HepG2 (cell line): Measurements from ENCODE around the gene CELF5. TPM values are rescaled to one million over a fixed set of nuclear protein-coding genes. Genes with fewer than 3 reads are reported as not detected.
A peak's percentile ranks its signal among the peaks of the same experiment; 100 is the strongest.

Source experiments
- AGO2 ChIP-seq: fragments of 200-400 bp; formaldehyde crosslinking; optimal IDR thresholded peaks from 2 replicates; pipeline ENCODE3; 2017; ENCODE audit warnings: mild to moderate bottlenecking, low read depth, low read length, moderate library complexity
- AKAP8 ChIP-seq: sonication (generic); formaldehyde crosslinking; IDR thresholded peaks from 2 replicates; pipeline ENCODE4 v1.5.1; 2020; ENCODE audit warnings: mild to moderate bottlenecking, missing genetic modification reagents
- CTCF ChIP-seq: sonication (generic); formaldehyde crosslinking; IDR thresholded peaks from 2 replicates; pipeline ENCODE4 v1.5.0; 2020; ENCODE audit warnings: mild to moderate bottlenecking, missing genetic modification reagents, moderate library complexity
- FOXP1 ChIP-seq, 2 experiments: fragments of 450-650 bp in 1 of 2; IDR thresholded peaks; 2 replicates each; pipeline ENCODE4 v1.6.1; 2017 to 2018; ENCODE audit warnings: antibody characterized with exemption in 1 of 2
- PRDM15 ChIP-seq: sonication (generic); formaldehyde crosslinking; IDR thresholded peaks from 2 replicates; pipeline ENCODE4 v1.4.0; 2020; ENCODE audit warnings: missing genetic modification reagents
- RBM22 ChIP-seq: fragments of 200-400 bp; formaldehyde crosslinking; optimal IDR thresholded peaks from 2 replicates; pipeline ENCODE3; 2017; ENCODE audit warnings: mild to moderate bottlenecking, low read length, moderate library complexity
- REPIN1 ChIP-seq: sonication (generic); formaldehyde crosslinking; IDR thresholded peaks from 2 replicates; pipeline ENCODE4 v1.8.0; 2022; ENCODE audit warnings: missing genetic modification reagents, low read depth, mild to moderate bottlenecking, borderline replicate concordance
- SMARCC2 ChIP-seq: fragments of 450-650 bp; IDR thresholded peaks from 2 replicates; pipeline ENCODE4 v1.6.1; 2017; ENCODE audit warnings: antibody characterized with exemption, mild to moderate bottlenecking
- SP2 ChIP-seq: sonication (generic); formaldehyde crosslinking; IDR thresholded peaks from 2 replicates; pipeline ENCODE4 v1.5.1; 2020; ENCODE audit warnings: mild to moderate bottlenecking, missing genetic modification reagents
- THAP11 ChIP-seq: IDR thresholded peaks from 2 replicates; pipeline ENCODE4 v1.6.1; 2016; ENCODE audit warnings: missing biosample characterization, missing genetic modification reagents
- ZNF317 ChIP-seq: sonication (generic); formaldehyde crosslinking; IDR thresholded peaks from 2 replicates; pipeline ENCODE4 v1.5.0; 2020; ENCODE audit warnings: mild to moderate bottlenecking, missing genetic modification reagents
- ZNF512 ChIP-seq: sonication (generic); formaldehyde crosslinking; IDR thresholded peaks from 2 replicates; pipeline ENCODE4 v1.4.0; 2020; ENCODE audit warnings: mild to moderate bottlenecking, missing genetic modification reagents
- ZNF567 ChIP-seq: sonication (generic); formaldehyde crosslinking; IDR thresholded peaks from 2 replicates; pipeline ENCODE4 v1.8.1; 2023; ENCODE audit warnings: mild to moderate bottlenecking, missing genetic modification reagents, borderline replicate concordance
- polyA plus RNA-seq, 8 experiments: library from polyadenylated mRNA; depleted of rRNA in 3 of 8; stranded (reverse) in 7 of 8; unstranded in 1 of 8; fragments of >200 nt; fragmentation: Illumina TruSeq in 4 of 8; extraction: Trizol in 4 of 8; gene quantifications; 2 replicates each; pipeline versions ENCODE4 v1.2.1 to v1.2.3, GENCODE V29; 2011 to 2016; ENCODE audit warnings: low read depth in 4 of 8, missing spikeins in 1 of 8, mixed read lengths in 1 of 8; ENCODE audit not compliant: insufficient read depth in 1 of 8
- total RNA-seq, 5 experiments: library from RNA; depleted of rRNA; stranded (reverse); fragments of >200 nt; fragmentation: Illumina TruSeq; extraction: Trizol; gene quantifications; 2 replicates each; pipeline ENCODE4 v1.2.3, GENCODE V29; 2016; ENCODE audit warnings: low read depth in 1 of 5

CELF5 gene
- total and polyA plus RNA-seq, 2 of the 13 experiments (the other 11 are each of a cell fraction or from before 2014, with no cell fraction given), result 0.31 to 0.84 TPM

- TF ChIP-seq CTCF (CRISPR knock-in tag) (peak; percentile 74), RBM22 (peak; percentile 65), THAP11 (CRISPR knock-in tag) (0 out of 2 replicates have a peak, but pooled peaks have one; percentile 16), ZNF512 (no peak), SMARCC2 (no peak), ZNF567 (CRISPR knock-in tag) (no peak), SP2 (CRISPR knock-in tag) (no peak), FOXP1 (IDR thresholded peaks at IDR 0.05) (no peak), FOXP1 (CRISPR knock-in tag; IDR thresholded peaks at IDR 0.05) (no peak), AKAP8 (peak; percentile 85; the same call in 1 of the 2 replicates), REPIN1 (CRISPR knock-in tag) (0 out of 2 replicates have a peak, but pooled peaks have one; percentile 23), AGO2 (peak; percentile 93), ZNF317 (no peak), PRDM15 (no peak)
Observed at GRCh38 chr19:3210347-3211017, 14.0 kb upstream of the CELF5 start (continued).
